Natural killer cell (primary cell): ENCODE data around the gene CHST12. TPM values are rescaled to one million over a fixed set of nuclear protein-coding genes. Genes with fewer than 3 reads are reported as not detected.
A peak's percentile ranks its signal among the peaks of the same experiment; 100 is the strongest.

ENCODE experiments used
- ATAC-seq, 3 donors: fragments of 150-1000 bp in 2 of 3; fragments of 200-7000 bp in 1 of 3; cut with Tn5 transposase; 1 replicate in 1 of 3; 2 replicates in 2 of 3; pipeline ENCODE4 v1.10.0; 2021; ENCODE audit warnings: mild to moderate bottlenecking in 2 of 3, moderate library complexity in 2 of 3
- DNase-seq, 2 donors: peaks; one replicate each; pipeline versions ENCODE4 v3.0.0 to v3.0.0-alpha.2; 2013 to 2021; ENCODE audit warnings: mixed read lengths in 1 of 2
- H3K27ac ChIP-seq: one replicate; pipeline ENCODE4 v1.5.1; 2013; ENCODE audit warnings: mild to moderate bottlenecking, low read length
- H3K27me3 ChIP-seq: one replicate; pipeline ENCODE4 v1.6.1; 2013; ENCODE audit warnings: low read length; ENCODE audit not compliant: control insufficient read depth, insufficient read depth
- H3K36me3 ChIP-seq: one replicate; pipeline ENCODE4 v1.6.1; 2013; ENCODE audit warnings: low read length; ENCODE audit not compliant: control insufficient read depth, insufficient read depth
- H3K4me1 ChIP-seq: one replicate; pipeline ENCODE4 v1.6.1; 2013; ENCODE audit warnings: low read length; ENCODE audit not compliant: control insufficient read depth, insufficient read depth
- H3K4me3 ChIP-seq: one replicate; pipeline ENCODE4 v1.5.1; 2013; ENCODE audit warnings: low read length
- H3K9me3 ChIP-seq: one replicate; pipeline ENCODE4 v1.6.1; 2013; ENCODE audit warnings: low read length; ENCODE audit not compliant: control insufficient read depth, insufficient read depth
- H3K27ac Mint-ChIP-seq, 2 donors: one replicate each; pipeline ENCODE4 v1.8.0; 2022; ENCODE audit warnings: mild to moderate bottlenecking in 2 of 2, mixed read lengths in 2 of 2, moderate library complexity in 1 of 2
- H3K27me3 Mint-ChIP-seq, 2 donors: one replicate each; pipeline ENCODE4 v1.8.0; 2022; ENCODE audit warnings: low read depth in 2 of 2, mixed read lengths in 2 of 2
- H3K36me3 Mint-ChIP-seq: one replicate; pipeline ENCODE4 v1.8.0; 2022; ENCODE audit warnings: mixed read lengths
- H3K4me1 Mint-ChIP-seq, 2 donors: one replicate each; pipeline ENCODE4 v1.8.0; 2022; ENCODE audit warnings: mixed read lengths in 2 of 2
- H3K4me3 Mint-ChIP-seq: one replicate; pipeline ENCODE4 v1.8.0; 2022; ENCODE audit warnings: mild to moderate bottlenecking, moderate library complexity, mixed read lengths
- H3K9me3 Mint-ChIP-seq, 2 donors: one replicate each; pipeline ENCODE4 v1.8.0; 2022; ENCODE audit warnings: mixed read lengths in 2 of 2
- WGBS: methylation state at CpG from one replicate; pipeline ENCODE4 v1.1.7; 2013; ENCODE audit warnings: missing lambda C conversion rate; ENCODE audit not compliant: insufficient coverage; 5-methylcytosine and 5-hydroxymethylcytosine counted together
- intact Hi-C: fragments of 100-400 bp; cut with micrococcal nuclease; formaldehyde crosslinking; loops from one replicate; pipeline ENCODE4 v1.14.2; 2022
- total RNA-seq, 4 donors: library from RNA; stranded (reverse); fragments of 120-200 nt in 1 of 4; gene quantifications; one replicate each; pipeline versions ENCODE4 v1.2.3 to v1.2.4, GENCODE V29; 2013 to 2022
- TF ChIP-seq, protein P1 (sequence below): fragments of 200-600 bp; IDR thresholded peaks from one replicate; pipeline ENCODE4 v1.8.0; 2022; ENCODE audit warnings: antibody characterized with exemption

Gene CHST12
- total RNA-seq, 3 donors from 2014 or later (not counting 1 experiment from before 2014, with no cell fraction given): 102 to 159 (median 124) TPM

DNA sequence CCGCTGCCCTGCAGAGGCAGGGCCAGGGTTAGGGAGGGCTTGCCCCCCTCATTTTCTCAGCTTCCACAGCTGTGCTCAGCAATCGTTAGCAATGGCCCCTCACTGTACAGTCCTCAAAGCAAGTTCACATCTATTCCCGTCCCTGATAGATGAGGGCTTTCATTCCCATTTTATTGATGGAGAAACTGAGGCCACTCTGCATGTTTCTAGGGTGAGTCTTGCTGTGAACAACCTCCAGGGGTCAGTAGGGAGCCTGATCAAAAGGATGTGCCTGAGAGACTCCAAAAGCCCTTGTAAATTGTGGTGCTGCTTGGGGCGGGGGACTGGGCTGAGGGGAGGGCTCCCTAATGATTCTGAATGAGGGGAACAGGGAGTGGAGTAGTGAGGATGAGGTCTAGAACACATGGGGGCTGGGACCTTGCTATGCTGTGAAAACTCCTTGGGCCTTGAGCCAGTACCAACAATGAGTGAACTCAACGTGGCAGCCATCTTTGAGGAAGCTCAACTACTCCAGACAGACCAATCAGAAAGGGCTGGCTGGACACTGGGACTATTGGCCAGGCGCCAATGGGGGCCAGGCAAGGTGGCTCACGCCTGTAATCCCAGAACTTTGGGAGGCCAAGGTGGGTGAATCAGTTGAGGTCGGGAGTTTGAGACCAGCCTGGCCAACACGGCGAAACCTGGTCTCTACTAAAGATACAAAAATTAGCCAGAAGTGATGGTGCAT, 79.5 kb downstream of the CHST12 start:
- ATAC-seq (no peak), DNase-seq (peak in 1 of 2 donors; percentile 33)
- intact Hi-C loops: no loop called here
- Mint-ChIP-seq H3K27ac (no peak overlapping the region), H3K36me3 (no peaks in the 10 kb centered on the region), H3K27me3 (peaks cover 0 to 2% of the 10 kb centered on the region in 2 donors), H3K9me3 (no peaks in the 10 kb centered on the region), H3K4me3 (no peak overlapping the region), H3K4me1 (peaks cover 0 to 10% of the 10 kb centered on the region in 2 donors)
- Histone ChIP-seq H3K27me3 (no peaks in the 10 kb centered on the region), H3K27ac (no peak overlapping the region), H3K4me1 (peaks cover 9% of the 10 kb centered on the region), H3K36me3 (no peaks in the 10 kb centered on the region), H3K9me3 (peaks cover 11% of the 10 kb centered on the region), H3K4me3 (no peak overlapping the region)
- WGBS: 86% methylated on average over 10 of the region's 10 CpGs
- TF ChIP-seq, protein P1, sequence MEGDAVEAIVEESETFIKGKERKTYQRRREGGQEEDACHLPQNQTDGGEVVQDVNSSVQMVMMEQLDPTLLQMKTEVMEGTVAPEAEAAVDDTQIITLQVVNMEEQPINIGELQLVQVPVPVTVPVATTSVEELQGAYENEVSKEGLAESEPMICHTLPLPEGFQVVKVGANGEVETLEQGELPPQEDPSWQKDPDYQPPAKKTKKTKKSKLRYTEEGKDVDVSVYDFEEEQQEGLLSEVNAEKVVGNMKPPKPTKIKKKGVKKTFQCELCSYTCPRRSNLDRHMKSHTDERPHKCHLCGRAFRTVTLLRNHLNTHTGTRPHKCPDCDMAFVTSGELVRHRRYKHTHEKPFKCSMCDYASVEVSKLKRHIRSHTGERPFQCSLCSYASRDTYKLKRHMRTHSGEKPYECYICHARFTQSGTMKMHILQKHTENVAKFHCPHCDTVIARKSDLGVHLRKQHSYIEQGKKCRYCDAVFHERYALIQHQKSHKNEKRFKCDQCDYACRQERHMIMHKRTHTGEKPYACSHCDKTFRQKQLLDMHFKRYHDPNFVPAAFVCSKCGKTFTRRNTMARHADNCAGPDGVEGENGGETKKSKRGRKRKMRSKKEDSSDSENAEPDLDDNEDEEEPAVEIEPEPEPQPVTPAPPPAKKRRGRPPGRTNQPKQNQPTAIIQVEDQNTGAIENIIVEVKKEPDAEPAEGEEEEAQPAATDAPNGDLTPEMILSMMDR: no peak

DNA sequence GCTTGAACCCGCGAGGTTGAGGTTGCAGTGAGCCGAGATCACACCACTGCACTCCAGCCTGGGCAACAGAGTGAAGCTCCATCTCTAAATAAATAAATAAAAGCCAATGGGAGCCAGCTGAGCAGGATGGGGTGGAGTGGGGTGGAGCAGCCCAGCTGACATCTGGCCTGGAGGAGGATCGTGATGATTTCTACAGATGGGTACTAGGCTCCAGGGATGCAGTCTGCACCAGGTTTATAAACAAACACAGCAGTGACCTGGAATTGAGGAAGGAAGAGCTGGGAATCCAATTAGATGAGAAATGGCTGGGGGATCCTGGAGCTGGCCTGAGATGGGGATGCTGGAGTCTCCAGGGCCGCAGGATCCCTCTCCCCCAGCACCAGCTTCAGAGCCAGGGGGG, 80.1 kb downstream of the CHST12 start:
- TF ChIP-seq, protein P1: no peak
- Histone ChIP-seq H3K4me3 (no peak overlapping the region), H3K4me1 (peaks cover 2% of the 10 kb centered on the region), H3K27me3 (peaks cover 2% of the 10 kb centered on the region), H3K36me3 (no peaks in the 10 kb centered on the region), H3K27ac (no peak overlapping the region), H3K9me3 (peaks cover 11% of the 10 kb centered on the region)
- intact Hi-C loops: no loop called here
- H3K27ac Mint-ChIP-seq: no peak overlapping the region
- H3K27me3 Mint-ChIP-seq: peaks cover 0 to 2% of the 10 kb centered on the region in 2 donors
- H3K4me3 Mint-ChIP-seq: no peak overlapping the region
- no peaks in the 10 kb centered on the region for H3K36me3 Mint-ChIP-seq
- no peak for ATAC-seq
- no peaks in the 10 kb centered on the region for H3K9me3 Mint-ChIP-seq
- 90% methylated on average over 4 of the region's 5 CpGs for WGBS
- DNase-seq: no peak
- peaks cover 0 to 5% of the 10 kb centered on the region in 2 donors for H3K4me1 Mint-ChIP-seq

DNA sequence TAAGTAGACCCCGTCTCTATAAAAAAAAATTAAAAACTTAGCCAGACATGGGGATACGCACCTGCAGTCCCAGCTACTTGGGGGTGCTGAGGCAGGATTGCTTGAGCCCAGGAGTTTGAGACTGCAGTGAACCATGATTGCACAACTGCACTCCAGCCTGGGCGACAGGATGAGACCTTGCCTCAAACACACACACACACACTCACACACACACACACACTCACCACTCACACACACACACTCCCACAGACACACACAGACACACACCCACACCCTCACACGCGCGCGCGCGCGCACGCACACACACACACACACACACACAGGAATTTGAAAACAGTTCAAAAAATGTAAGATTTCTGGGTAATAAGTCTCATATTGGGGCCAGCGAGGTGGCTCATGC, 81.5 kb downstream of the CHST12 start:
- Histone ChIP-seq H3K4me3 (no peak overlapping the region), H3K27ac (no peak overlapping the region), H3K36me3 (no peaks in the 10 kb centered on the region), H3K4me1 (no peaks in the 10 kb centered on the region), H3K9me3 (peaks cover 11% of the 10 kb centered on the region), H3K27me3 (peaks cover 2% of the 10 kb centered on the region)
- TF ChIP-seq, protein P1: no peak
- ATAC-seq: no peak
- Mint-ChIP-seq H3K9me3 (no peaks in the 10 kb centered on the region), H3K27ac (no peak overlapping the region), H3K36me3 (no peaks in the 10 kb centered on the region), H3K4me3 (no peak overlapping the region), H3K27me3 (peaks cover 0 to 5% of the 10 kb centered on the region in 2 donors), H3K4me1 (peaks cover 0 to 10% of the 10 kb centered on the region in 2 donors)
- DNase-seq: no peak
- WGBS: 86% methylated on average over 12 of the region's 12 CpGs
- intact Hi-C loops: no loop called here
